MM.1S (cell line): ENCODE results near the gene CRYBB3.
"Not testable (repeated sequence)": the region's sequence is repeated elsewhere in the genome, so short reads cannot be mapped to it uniquely, and the experiment has no call there.

Source experiments
- DNase-seq: peaks from one replicate; pipeline ENCODE4 v3.0.0-alpha.2; 2015
- H2AFZ ChIP-seq: fragments of 300-600 bp; sonication (generic); 2 replicates; pipeline ENCODE4 v1.6.0; 2016; ENCODE audit warnings: antibody characterized with exemption, low read length
- H3F3A ChIP-seq: fragments of 300-600 bp; sonication (generic); 2 replicates; pipeline ENCODE4 v1.6.1; 2016; ENCODE audit warnings: mild to moderate bottlenecking, antibody characterized with exemption, low read length, moderate library complexity, mixed read lengths; ENCODE audit not compliant: insufficient read depth
- H3K27ac ChIP-seq: fragments of 300-600 bp; sonication (generic); 2 replicates; pipeline ENCODE4 v1.5.1; 2016; ENCODE audit warnings: mild to moderate bottlenecking, low read length
- H3K27me3 ChIP-seq: fragments of 300-600 bp; sonication (generic); replicated peaks from 2 replicates; pipeline ENCODE4 v1.6.0; 2016; ENCODE audit warnings: low read length; ENCODE audit not compliant: insufficient read depth
- H3K36me3 ChIP-seq: fragments of 300-600 bp; sonication (generic); replicated peaks from 2 replicates; pipeline ENCODE4 v1.6.1; 2016; ENCODE audit warnings: mild to moderate bottlenecking, low read length, mixed read lengths; ENCODE audit not compliant: insufficient read depth
- H3K4me1 ChIP-seq: fragments of 300-600 bp; sonication (generic); 2 replicates; pipeline ENCODE4 v1.6.1; 2016; ENCODE audit warnings: low read length, mixed read lengths
- H3K4me2 ChIP-seq: fragments of 300-600 bp; sonication (generic); 2 replicates; pipeline ENCODE4 v1.6.0; 2016; ENCODE audit warnings: low read depth, low read length
- H3K4me3 ChIP-seq: fragments of 300-600 bp; sonication (generic); 2 replicates; pipeline ENCODE4 v1.5.1; 2016; ENCODE audit warnings: low read length, mixed read lengths
- H3K79me2 ChIP-seq: fragments of 300-600 bp; sonication (generic); 2 replicates; pipeline ENCODE4 v1.6.1; 2016; ENCODE audit warnings: mixed run types, low read length, mixed read lengths
- H3K9ac ChIP-seq: fragments of 300-600 bp; sonication (generic); 2 replicates; pipeline ENCODE4 v1.6.1; 2016; ENCODE audit warnings: low read length, mixed read lengths
- H3K9me2 ChIP-seq: fragments of 300-600 bp; sonication (generic); replicated peaks from 2 replicates; pipeline ENCODE4 v1.6.1; 2016; ENCODE audit warnings: mild to moderate bottlenecking, low read length, mixed read lengths; ENCODE audit not compliant: insufficient read depth
- H3K9me3 ChIP-seq: fragments of 300-600 bp; sonication (generic); replicated peaks from 2 replicates; pipeline ENCODE4 v1.6.1; 2016; ENCODE audit warnings: mild to moderate bottlenecking, low read length, mixed read lengths; ENCODE audit not compliant: insufficient read depth
- H4K20me1 ChIP-seq: fragments of 300-600 bp; sonication (generic); 2 replicates; pipeline ENCODE4 v1.6.1; 2016; ENCODE audit warnings: mild to moderate bottlenecking, low read length, moderate library complexity, mixed read lengths; ENCODE audit not compliant: insufficient read depth
- CTCF ChIP-seq: fragments of 300-600 bp; sonication (generic); IDR thresholded peaks from 2 replicates; pipeline ENCODE4 v1.5.1; 2016; ENCODE audit warnings: antibody characterized with exemption, low read length, mixed read lengths
- EZH2 ChIP-seq: fragments of 300-600 bp; sonication (generic); optimal IDR thresholded peaks from 2 replicates; pipeline ENCODE3; 2017; ENCODE audit warnings: low read depth, mild to moderate bottlenecking, antibody characterized with exemption, low read length, mixed read lengths
- EZH2phosphoT487 ChIP-seq: fragments of 300-600 bp; sonication (generic); IDR thresholded peaks from 2 replicates; pipeline ENCODE4 v1.6.1; 2018; ENCODE audit warnings: antibody characterized with exemption, low read length

CRYBB3 gene

GRCh38 chr22:25221790-25222189 is 22.1 kb downstream of the CRYBB3 start:
- H3K27ac ChIP-seq, result no peak overlapping the region
- DNase-seq, result no peak
- H3K79me2 ChIP-seq, result no peaks in the 10 kb centered on the region
- H3K9me3 ChIP-seq, result no peaks in the 10 kb centered on the region
- H3K4me3 ChIP-seq, result no peak overlapping the region
- no peak overlapping the region for H3K4me2 ChIP-seq
- no peaks in the 10 kb centered on the region for H3K36me3 ChIP-seq
- H3K27me3 ChIP-seq, result peaks cover 74% of the 10 kb centered on the region
- H3K4me1 ChIP-seq, result no peaks in the 10 kb centered on the region
- no peaks in the 10 kb centered on the region for H4K20me1 ChIP-seq
- no peak overlapping the region for H3K9ac ChIP-seq
- no peak overlapping the region for H2AFZ ChIP-seq
- no peaks in the 10 kb centered on the region for H3F3A ChIP-seq
- TF ChIP-seq EZH2phosphoT487 (no peak), EZH2 (no peak), CTCF (no peak)
- H3K9me2 ChIP-seq, result no peaks in the 10 kb centered on the region

GRCh38 chr22:25223269-25223850 is 23.7 kb downstream of the CRYBB3 start:
- Histone ChIP-seq H4K20me1 (no peaks in the 10 kb centered on the region), H2AFZ (no peak overlapping the region), H3K9me2 (no peaks in the 10 kb centered on the region), H3K9ac (no peak overlapping the region), H3K4me1 (no peaks in the 10 kb centered on the region), H3F3A (no peaks in the 10 kb centered on the region), H3K36me3 (no peaks in the 10 kb centered on the region), H3K4me3 (no peak overlapping the region), H3K9me3 (no peaks in the 10 kb centered on the region), H3K27ac (no peak overlapping the region), H3K79me2 (no peaks in the 10 kb centered on the region), H3K27me3 (peaks cover 76% of the 10 kb centered on the region), H3K4me2 (no peak overlapping the region)
- no peak for DNase-seq
- TF ChIP-seq EZH2phosphoT487 (no peak), EZH2 (no peak), CTCF (no peak)

GRCh38 chr22:25228822-25229221 is 29.2 kb downstream of the CRYBB3 start:
- Histone ChIP-seq H3F3A (no peaks in the 10 kb centered on the region), H3K4me3 (no peak overlapping the region), H3K4me1 (no peaks in the 10 kb centered on the region), H3K9me3 (no peaks in the 10 kb centered on the region), H3K9ac (no peak overlapping the region), H3K36me3 (no peaks in the 10 kb centered on the region), H4K20me1 (no peaks in the 10 kb centered on the region), H3K27ac (no peak overlapping the region), H2AFZ (no peak overlapping the region), H3K9me2 (no peaks in the 10 kb centered on the region), H3K27me3 (peaks cover 34% of the 10 kb centered on the region), H3K79me2 (no peaks in the 10 kb centered on the region), H3K4me2 (no peak overlapping the region)
- DNase-seq, result no peak
- TF ChIP-seq CTCF (no peak), EZH2 (no peak), EZH2phosphoT487 (no peak)

DNA sequence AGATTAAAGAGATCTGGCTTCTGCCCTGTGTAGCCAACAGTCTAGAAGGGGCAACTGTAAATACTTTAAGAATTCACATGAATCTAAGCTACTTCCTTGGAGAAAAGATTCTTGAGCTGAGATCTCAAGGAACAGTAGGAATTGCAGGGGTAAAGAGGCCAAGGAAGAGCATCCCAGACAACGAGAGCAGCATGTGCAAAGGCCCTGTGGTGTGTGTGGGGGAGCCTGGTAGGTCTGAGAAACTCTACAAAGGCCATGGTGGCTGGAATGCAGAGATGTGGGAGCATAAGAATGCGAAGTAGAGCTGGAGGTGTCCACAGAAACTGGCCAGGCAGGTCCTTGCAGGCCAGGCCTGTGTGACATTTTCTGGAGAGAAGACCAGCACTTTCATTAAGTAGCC is 31.1 kb downstream of the CRYBB3 start:
- not testable (repeated sequence) for H3K79me2 ChIP-seq, H3K36me3 ChIP-seq, H4K20me1 ChIP-seq, H3F3A ChIP-seq, H2AFZ ChIP-seq, H3K27ac ChIP-seq, H3K9me2 ChIP-seq, H3K9me3 ChIP-seq, H3K4me2 ChIP-seq, H3K4me1 ChIP-seq, DNase-seq, H3K4me3 ChIP-seq, H3K9ac ChIP-seq
- peaks cover 27% of the 10 kb centered on the region; the same call in 1 of the 2 replicates for H3K27me3 ChIP-seq
